ENCODE results near the gene NANOS2. TPM values are rescaled to one million over a fixed set of nuclear protein-coding genes. Genes with fewer than 3 reads are reported as not detected.
"Not testable (repeated sequence)": the region's sequence is repeated elsewhere in the genome, so short reads cannot be mapped to it uniquely, and the experiment has no call there.

The NANOS2 gene
- total RNA-seq, 1 donor from 2014 or later = not detected

DNA sequence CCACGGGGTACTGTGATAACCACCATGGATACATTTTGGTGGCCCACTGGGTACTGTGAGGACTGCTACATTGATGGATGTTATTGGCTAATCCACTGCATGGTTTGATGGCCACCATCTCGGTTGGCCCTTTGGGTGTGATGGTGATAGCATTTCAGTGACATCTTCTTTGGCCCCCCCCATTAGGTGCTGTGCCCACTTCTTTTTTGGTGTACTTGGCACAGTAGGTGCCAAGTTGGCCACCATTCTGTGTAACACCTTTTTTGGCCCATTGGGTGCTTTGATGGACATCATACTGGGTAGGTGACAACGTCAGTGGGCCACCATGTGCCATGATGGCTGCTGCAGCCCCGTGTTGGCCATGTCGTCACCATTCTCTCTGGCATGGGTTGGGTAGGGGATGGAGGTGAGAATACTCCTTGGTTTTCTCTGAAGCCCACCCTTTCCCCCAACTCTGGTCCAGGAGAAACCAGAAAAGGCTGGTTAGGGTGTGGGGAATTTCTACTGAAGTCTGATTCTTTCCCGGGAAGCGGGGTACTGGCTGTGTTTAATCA, 41.3 kb downstream of the NANOS2 start:
- DNase-seq = no peak

DNA sequence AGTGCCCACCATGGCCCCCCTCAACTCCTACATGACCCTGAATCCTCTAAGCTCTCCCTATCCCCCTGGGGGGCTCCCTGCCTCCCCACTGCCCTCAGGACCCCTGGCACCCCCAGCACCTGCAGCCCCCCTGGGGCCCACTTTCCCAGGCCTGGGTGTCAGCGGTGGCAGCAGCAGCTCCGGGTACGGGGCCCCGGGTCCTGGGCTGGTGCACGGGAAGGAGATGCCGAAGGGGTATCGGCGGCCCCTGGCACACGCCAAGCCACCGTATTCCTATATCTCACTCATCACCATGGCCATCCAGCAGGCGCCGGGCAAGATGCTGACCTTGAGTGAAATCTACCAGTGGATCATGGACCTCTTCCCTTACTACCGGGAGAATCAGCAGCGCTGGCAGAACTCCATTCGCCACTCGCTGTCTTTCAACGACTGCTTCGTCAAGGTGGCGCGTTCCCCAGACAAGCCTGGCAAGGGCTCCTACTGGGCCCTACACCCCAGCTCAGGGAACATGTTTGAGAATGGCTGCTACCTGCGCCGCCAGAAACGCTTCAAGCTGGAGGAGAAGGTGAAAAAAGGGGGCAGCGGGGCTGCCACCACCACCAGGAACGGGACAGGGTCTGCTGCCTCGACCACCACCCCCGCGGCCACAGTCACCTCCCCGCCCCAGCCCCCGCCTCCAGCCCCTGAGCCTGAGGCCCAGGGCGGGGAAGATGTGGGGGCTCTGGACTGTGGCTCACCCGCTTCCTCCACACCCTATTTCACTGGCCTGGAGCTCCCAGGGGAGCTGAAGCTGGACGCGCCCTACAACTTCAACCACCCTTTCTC, 42.3 kb downstream of the NANOS2 start:
- DNase-seq = no peak

DNA sequence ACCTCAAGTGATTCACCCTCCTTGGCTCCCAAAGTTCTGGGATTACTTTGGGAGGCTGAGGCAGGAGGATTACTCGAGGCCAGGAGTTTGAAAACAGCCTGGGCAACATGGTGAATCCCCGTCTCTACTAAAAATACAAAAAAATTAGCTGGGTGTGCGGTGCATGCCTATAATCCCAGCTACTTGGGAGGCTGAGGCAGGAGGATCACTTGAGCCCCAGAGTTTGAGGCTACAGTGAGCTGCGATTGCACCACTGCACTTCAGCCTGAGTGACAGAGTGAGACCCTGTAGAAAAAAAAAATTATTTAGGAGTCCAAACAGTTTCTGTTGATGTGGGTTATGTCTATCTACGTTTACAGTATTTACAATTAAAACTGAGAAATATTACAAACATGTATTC, 43.8 kb downstream of the NANOS2 start:
- DNase-seq = no peak

DNA sequence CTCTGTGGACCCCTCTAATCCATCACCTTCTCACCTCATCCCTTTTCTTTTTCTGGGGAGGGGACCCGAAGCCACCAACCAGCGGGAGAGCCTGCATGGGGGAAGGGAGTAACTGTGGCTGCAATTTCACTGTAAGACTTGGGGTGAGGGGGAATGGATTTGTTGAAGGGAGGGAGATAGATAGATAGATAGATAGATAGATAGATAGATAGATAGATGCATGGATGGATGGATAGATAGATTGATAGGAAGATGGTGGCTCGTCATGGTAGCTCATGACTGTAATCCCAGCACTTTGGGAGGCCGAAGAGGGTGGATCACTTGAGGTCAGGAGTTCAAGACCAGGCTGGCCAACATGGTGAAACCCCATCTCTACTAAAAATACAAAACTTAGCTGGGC, 47.3 kb downstream of the NANOS2 start:
- not testable (repeated sequence) for DNase-seq

DNA sequence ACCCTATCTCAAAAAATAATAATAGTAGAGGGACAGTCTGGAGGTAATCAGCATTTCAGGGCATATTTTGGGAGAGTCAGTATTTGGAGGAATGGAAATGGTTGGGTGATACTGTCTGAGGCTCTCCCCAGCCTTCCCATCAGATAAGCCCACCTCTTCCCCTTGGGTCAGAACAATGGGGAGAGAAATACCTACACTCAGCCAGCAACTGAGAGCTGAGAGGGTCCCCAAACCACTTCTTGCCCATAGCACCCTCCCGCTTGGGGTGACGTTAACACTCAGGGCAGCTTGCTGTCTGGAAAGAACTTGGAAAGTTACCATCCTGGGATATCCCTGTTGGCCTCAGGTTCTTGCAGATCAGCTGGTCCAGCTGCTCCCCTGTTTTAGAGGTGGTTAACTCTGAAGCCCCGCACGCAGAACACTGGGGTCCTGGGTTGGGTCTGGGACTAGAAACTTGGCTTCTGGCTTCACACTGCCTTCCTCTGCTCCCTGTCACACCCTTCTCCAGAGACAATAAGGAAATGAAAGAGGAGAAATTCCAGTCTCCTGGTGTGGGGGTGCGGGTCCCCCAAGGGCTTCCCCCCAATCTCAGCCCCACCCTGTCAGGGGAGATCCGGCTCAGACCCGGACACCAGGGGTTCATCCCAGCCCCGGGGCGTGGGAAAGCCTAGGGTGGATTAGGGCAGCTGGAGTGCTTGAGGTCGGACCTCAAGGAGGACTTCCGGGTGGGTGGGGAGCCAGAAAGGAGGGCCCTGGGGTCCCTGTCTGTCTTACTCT, 48.0 kb downstream of the NANOS2 start:
- no peak for DNase-seq

DNA sequence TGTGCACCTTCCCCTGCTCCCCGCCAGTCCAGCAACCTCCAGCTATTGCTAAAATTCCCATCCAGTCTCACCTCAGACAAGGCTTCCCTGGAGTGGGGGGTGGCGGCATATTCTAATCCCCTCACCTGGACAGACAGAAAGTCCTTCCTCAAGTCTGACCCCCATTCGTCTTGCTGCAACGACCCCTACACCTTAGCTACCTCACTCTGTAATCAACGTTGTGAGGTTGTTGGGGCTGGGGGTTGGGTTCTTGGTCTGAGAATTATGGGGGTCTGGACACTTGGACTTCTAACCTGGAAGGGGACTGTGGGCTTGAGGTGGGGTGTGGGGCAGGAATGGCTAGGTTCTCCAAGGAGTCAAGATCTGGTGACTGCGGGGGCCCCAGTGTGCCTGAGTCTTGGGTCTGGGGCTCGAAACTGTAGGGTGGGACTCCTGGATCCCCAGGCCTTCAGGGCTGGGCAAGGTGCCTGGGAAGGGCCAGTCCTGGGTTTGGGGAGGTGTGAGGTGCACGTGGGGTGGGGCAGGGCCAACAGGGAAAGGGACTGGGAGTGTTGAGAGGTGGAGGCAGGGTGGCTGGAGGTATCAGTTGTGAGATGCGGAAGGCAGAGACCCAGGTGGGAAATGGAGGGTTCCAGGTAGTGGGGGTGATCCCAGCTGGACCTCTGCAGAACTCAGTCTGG, 49.2 kb downstream of the NANOS2 start:
- DNase-seq = no peak

DNA sequence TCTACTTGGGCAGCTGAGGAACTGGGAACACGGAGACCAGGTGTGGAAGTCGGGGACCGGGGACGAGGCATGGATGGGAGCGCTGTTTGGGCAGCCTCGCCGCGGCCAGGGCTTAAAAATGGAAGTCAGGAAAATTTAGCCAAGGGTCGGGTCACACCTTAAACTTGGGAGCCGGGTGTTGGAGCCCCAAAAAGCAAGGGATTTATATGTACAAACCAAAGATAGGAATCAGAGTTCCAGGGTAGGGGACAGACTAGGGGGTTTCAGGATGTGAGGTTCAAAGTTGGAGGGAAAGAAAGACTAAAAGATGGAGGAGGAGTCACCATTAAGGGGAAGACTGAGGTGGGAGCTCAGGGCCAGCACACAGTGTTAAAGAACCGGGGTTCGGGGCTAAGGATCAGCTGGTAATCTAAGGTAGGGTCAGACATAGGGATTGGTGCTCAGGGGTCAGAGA, 49.9 kb downstream of the NANOS2 start:
- DNase-seq = no peak

DNA sequence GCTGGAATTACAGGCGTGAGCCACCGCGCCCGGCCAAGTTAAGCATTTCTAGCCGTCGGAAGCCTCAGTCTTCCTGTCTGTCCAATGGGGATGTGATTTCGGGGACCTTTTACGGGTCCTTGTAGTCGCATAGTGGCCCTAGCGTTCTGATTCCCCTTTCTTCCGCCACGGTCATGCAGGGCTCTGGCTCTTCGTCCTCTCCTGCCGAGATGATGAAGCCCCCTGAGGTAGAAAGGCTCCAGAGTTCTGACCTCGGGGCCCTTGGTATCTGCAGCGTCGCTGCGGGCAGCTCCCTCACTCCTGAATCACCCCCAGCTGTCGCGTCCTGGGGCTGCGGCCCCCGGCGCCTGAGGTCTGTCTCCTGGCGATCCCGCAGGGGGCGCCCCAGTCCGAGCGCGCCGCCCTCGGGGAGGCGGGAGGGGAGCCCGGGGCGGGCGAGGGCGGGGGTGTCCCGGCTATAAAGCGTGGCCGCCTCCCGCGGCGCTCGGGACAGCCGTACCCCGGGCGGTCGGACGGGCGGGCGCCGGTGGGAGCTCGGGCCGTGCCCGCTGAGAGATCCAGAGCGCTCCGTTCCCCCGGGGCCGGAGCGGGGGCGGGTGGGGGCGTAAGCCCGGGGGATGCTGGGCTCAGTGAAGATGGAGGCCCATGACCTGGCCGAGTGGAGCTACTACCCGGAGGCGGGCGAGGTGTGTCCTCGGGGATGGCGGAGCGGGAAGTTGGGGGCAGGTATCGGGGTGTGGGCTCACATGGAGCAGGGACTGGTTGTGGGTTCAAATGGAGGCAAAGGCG, 50.5 kb downstream of the NANOS2 start, which contains the start of gene FOXA3:
FOXA3 (plus strand) TSS at position 487 of the 789 bp plus-strand sequence; CDS start at position 618, 131 bp downstream.
- peak; percentile 61 for DNase-seq

DNA sequence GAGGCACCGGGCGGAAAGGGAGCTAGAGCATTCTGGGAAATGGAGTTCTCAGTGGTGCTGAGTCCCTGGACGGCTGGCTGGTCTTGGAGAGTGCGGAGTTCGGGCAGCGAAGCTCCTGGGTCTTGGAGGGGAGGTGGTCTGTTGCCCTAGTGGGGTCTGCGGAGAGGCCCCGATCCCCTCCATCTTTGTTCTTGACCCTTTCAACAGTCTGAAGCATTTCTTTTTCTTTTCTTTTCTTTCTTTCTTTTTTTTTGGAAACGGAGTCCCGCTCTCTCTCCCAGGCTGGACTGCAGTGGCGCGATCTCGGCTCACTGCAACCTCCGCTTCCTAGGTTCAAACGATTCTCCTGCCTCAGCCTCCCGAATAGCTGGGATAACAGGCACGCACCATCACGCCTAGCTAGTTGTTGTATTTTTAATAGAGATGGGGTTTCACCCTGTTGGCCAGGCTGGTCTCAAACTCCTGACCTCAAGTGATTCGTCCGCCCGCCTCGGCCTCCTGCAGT, 51.2 kb downstream of the NANOS2 start:
- no peak for DNase-seq

Other genes starting within 250 kb of the NANOS2 start
- 0.05 TPM in 1 of 2 replicates, not detected in the other for gene GIPR, start 246.6 kb downstream of the NANOS2 start, total RNA-seq
- 218 and 295 TPM in 2 replicates for gene SNRPD2, start 222.8 kb downstream of the NANOS2 start, total RNA-seq
- 8.3 and 11.8 TPM in 2 replicates for gene QPCTL, start 222.1 kb downstream of the NANOS2 start, total RNA-seq
- 7.7 and 7.8 TPM in 2 replicates for gene FBXO46, start 183.9 kb downstream of the NANOS2 start, total RNA-seq
- not detected in 2 replicates for gene MEIOSIN, start 181.3 kb downstream of the NANOS2 start, total RNA-seq
- 9.8 and 11.7 TPM in 2 replicates for gene SIX5, start 145.5 kb downstream of the NANOS2 start, total RNA-seq
- 10.9 and 12.4 TPM in 2 replicates for gene DMPK, start 132.3 kb downstream of the NANOS2 start, total RNA-seq
- 28.8 and 31.7 TPM in 2 replicates for gene DMWD, start 121.9 kb downstream of the NANOS2 start, total RNA-seq
- under 0.01 and 0.05 TPM in 2 replicates for gene RSPH6A, start 99.5 kb downstream of the NANOS2 start, total RNA-seq
- 32.7 and 55.1 TPM in 2 replicates for gene SYMPK, start 51.6 kb downstream of the NANOS2 start, total RNA-seq
- gene FOXA3, start 50.5 kb downstream of the NANOS2 start, total RNA-seq = 0.14 TPM in 1 of 2 replicates, not detected in the other
- 31.6 and 32.7 TPM in 2 replicates for gene IRF2BP1, start 28.6 kb downstream of the NANOS2 start, total RNA-seq
- gene MYPOP, start 12.2 kb downstream of the NANOS2 start, total RNA-seq = 1.4 and 2.7 TPM in 2 replicates
- gene NOVA2, start 59.1 kb upstream of the NANOS2 start, total RNA-seq = 7.0 and 16.9 TPM in 2 replicates
- 7.3 and 8.1 TPM in 2 replicates for gene CCDC61, start 80.7 kb upstream of the NANOS2 start, total RNA-seq
- gene PGLYRP1, start 108.3 kb upstream of the NANOS2 start, total RNA-seq = not detected in 2 replicates
- not detected in 2 replicates for gene IGFL4, start 126.2 kb upstream of the NANOS2 start, total RNA-seq
- gene IGFL3, start 209.9 kb upstream of the NANOS2 start, total RNA-seq = not detected in 2 replicates
- gene IGFL2, start 233.5 kb upstream of the NANOS2 start, total RNA-seq = not detected in 2 replicates